H9 (cell line): ENCODE results near the gene APOL6. TPM values are rescaled to one million over a fixed set of nuclear protein-coding genes. Genes with fewer than 3 reads are reported as not detected.

Source experiments
- DNase-seq: peaks from one replicate; pipeline ENCODE4 v3.0.0-alpha.2; 2017
- H2AFZ ChIP-seq: one replicate; pipeline ENCODE4 v1.6.1; 2013; ENCODE audit warnings: mild to moderate bottlenecking, low read length, control low read depth, moderate library complexity
- H2AK5ac ChIP-seq: 2 replicates; pipeline ENCODE4 v1.6.1; 2013; ENCODE audit warnings: low read length, control low read depth, mixed read lengths; ENCODE audit not compliant: insufficient read length
- H2BK120ac ChIP-seq: one replicate; pipeline ENCODE4 v1.6.1; 2013; ENCODE audit warnings: low read depth, mild to moderate bottlenecking, low read length, control low read depth, inconsistent platforms; ENCODE audit not compliant: poor library complexity, severe bottlenecking
- H2BK12ac ChIP-seq: 2 replicates; pipeline ENCODE4 v1.6.1; 2013; ENCODE audit warnings: low read length, control low read depth, mixed read lengths, low read depth; ENCODE audit not compliant: insufficient read length
- H2BK15ac ChIP-seq: 2 replicates; pipeline ENCODE4 v1.6.1; 2013; ENCODE audit warnings: low read depth, low read length, control low read depth
- H2BK20ac ChIP-seq: one replicate; pipeline ENCODE4 v1.6.1; 2013; ENCODE audit warnings: low read depth, mild to moderate bottlenecking, low read length, control low read depth, inconsistent platforms; ENCODE audit not compliant: poor library complexity, severe bottlenecking
- H2BK5ac ChIP-seq: 2 replicates; pipeline ENCODE4 v1.6.1; 2013; ENCODE audit warnings: low read length, control low read depth, mixed read lengths; ENCODE audit not compliant: insufficient read length
- H3K14ac ChIP-seq: 2 replicates; pipeline ENCODE4 v1.6.1; 2013; ENCODE audit warnings: low read length, control low read depth; ENCODE audit not compliant: insufficient read depth
- H3K18ac ChIP-seq: 2 replicates; pipeline ENCODE4 v1.6.1; 2013; ENCODE audit warnings: low read depth, mild to moderate bottlenecking, mixed read lengths, low read length, control low read depth; ENCODE audit not compliant: insufficient read length
- H3K23ac ChIP-seq: 2 replicates; pipeline ENCODE4 v1.6.1; 2013; ENCODE audit warnings: low read length, control low read depth, mixed read lengths, low read depth; ENCODE audit not compliant: insufficient read length
- H3K23me2 ChIP-seq: 2 replicates; pipeline ENCODE4 v1.6.1; 2013; ENCODE audit warnings: low read depth, mild to moderate bottlenecking, mixed read lengths, low read length, control low read depth; ENCODE audit not compliant: insufficient read length, poor library complexity, severe bottlenecking
- H3K27ac ChIP-seq: 2 replicates; pipeline ENCODE4 v1.5.1; 2013; ENCODE audit warnings: low read length, control low read depth, mixed read lengths, low read depth; ENCODE audit not compliant: insufficient read length
- H3K27me3 ChIP-seq: 2 replicates; pipeline ENCODE4 v1.6.1; 2013; ENCODE audit warnings: low read length, control low read depth, inconsistent platforms; ENCODE audit not compliant: insufficient read depth
- H3K4ac ChIP-seq: 2 replicates; pipeline ENCODE4 v1.6.1; 2013; ENCODE audit warnings: low read depth, mild to moderate bottlenecking, control low read depth, inconsistent platforms, low read length, moderate library complexity
- H3K4me1 ChIP-seq: 2 replicates; pipeline ENCODE4 v1.6.1; 2013; ENCODE audit warnings: low read length, control low read depth, inconsistent platforms; ENCODE audit not compliant: insufficient read depth
- H3K4me2 ChIP-seq: 2 replicates; pipeline ENCODE4 v1.6.1; 2013; ENCODE audit warnings: low read length, control low read depth, mixed read lengths; ENCODE audit not compliant: insufficient read length, insufficient read depth
- H3K56ac ChIP-seq: 2 replicates; pipeline ENCODE4 v1.6.1; 2013; ENCODE audit warnings: low read depth, mild to moderate bottlenecking, mixed read lengths, low read length, control low read depth; ENCODE audit not compliant: insufficient read length
- H3K79me1 ChIP-seq: 2 replicates; pipeline ENCODE4 v1.6.1; 2013; ENCODE audit warnings: low read depth, mild to moderate bottlenecking, moderate library complexity, low read length, control low read depth, inconsistent platforms; ENCODE audit not compliant: insufficient read depth, poor library complexity, severe bottlenecking
- H3K79me2 ChIP-seq: 2 replicates; pipeline ENCODE4 v1.6.1; 2013; ENCODE audit warnings: low read length, control low read depth, inconsistent platforms; ENCODE audit not compliant: insufficient read depth
- H3K9ac ChIP-seq: 2 replicates; pipeline ENCODE4 v1.6.1; 2013; ENCODE audit warnings: low read length, control low read depth, mixed read lengths; ENCODE audit not compliant: insufficient read length; ENCODE audit errors: extremely low read depth
- H3K9me3 ChIP-seq: one replicate; pipeline ENCODE4 v1.6.1; 2013; ENCODE audit warnings: low read depth, low read length, inconsistent platforms; ENCODE audit not compliant: control insufficient read depth
- H3T11ph ChIP-seq: one replicate; pipeline ENCODE4 v1.6.1; 2013; ENCODE audit warnings: mild to moderate bottlenecking, low read length, control low read depth, inconsistent platforms
- H4K20me1 ChIP-seq: one replicate; pipeline ENCODE4 v1.6.1; 2013; ENCODE audit not compliant: control insufficient read depth, insufficient read length, insufficient read depth
- H4K5ac ChIP-seq: 2 replicates; pipeline ENCODE4 v1.6.1; 2013; ENCODE audit warnings: low read depth, mild to moderate bottlenecking, mixed read lengths, low read length, control low read depth; ENCODE audit not compliant: insufficient read length
- H4K8ac ChIP-seq: replicated peaks from 2 replicates; pipeline ENCODE4 v1.6.1; 2013; ENCODE audit warnings: low read length, control low read depth, mixed read lengths, low read depth; ENCODE audit not compliant: insufficient read length
- H4K91ac ChIP-seq: 2 replicates; pipeline ENCODE4 v1.6.1; 2013; ENCODE audit warnings: low read depth, mild to moderate bottlenecking, moderate library complexity, mixed read lengths, low read length, control low read depth; ENCODE audit not compliant: insufficient read length
- H3K27ac Mint-ChIP-seq, 3 experiments: 2 replicates in 2 of 3; 3 replicates in 1 of 3; pipeline ENCODE4 v1.8.0; 2020 to 2021; ENCODE audit warnings: mixed read lengths in 3 of 3, mild to moderate bottlenecking in 1 of 3, moderate library complexity in 1 of 3
- H3K27me3 Mint-ChIP-seq: 2 replicates; pipeline ENCODE4 v1.8.0; 2021; ENCODE audit warnings: low read depth, mild to moderate bottlenecking, moderate library complexity, mixed read lengths
- H3K36me3 Mint-ChIP-seq, 3 experiments: 2 replicates in 2 of 3; 3 replicates in 1 of 3; pipeline ENCODE4 v1.8.0; 2020 to 2021; ENCODE audit warnings: low read depth in 3 of 3, mixed read lengths in 3 of 3; ENCODE audit not compliant: insufficient read depth in 1 of 3
- H3K4me1 Mint-ChIP-seq, 2 experiments: 2 replicates each; pipeline ENCODE4 v1.8.0; 2020; ENCODE audit warnings: mixed read lengths in 2 of 2
- H3K4me3 Mint-ChIP-seq, 2 experiments: 2 replicates in 1 of 2; 3 replicates in 1 of 2; pipeline ENCODE4 v1.8.0; 2020 to 2021; ENCODE audit warnings: mild to moderate bottlenecking in 2 of 2, mixed read lengths in 2 of 2, moderate library complexity in 1 of 2
- H3K9me3 Mint-ChIP-seq, 2 experiments: 2 replicates in 1 of 2; 3 replicates in 1 of 2; pipeline ENCODE4 v1.8.0; 2020; ENCODE audit warnings: mild to moderate bottlenecking in 2 of 2, mixed read lengths in 2 of 2, moderate library complexity in 1 of 2
- WGBS: extraction: QIAGEN DNeasy Blood & Tissue Kit; methylation state at CpG from one replicate; pipeline ENCODE4 v1.1.7; 2013; ENCODE audit warnings: missing lambda C conversion rate, low lambda C conversion rate, mixed read lengths; ENCODE audit not compliant: insufficient read length; ENCODE audit errors: extremely low coverage; 5-methylcytosine and 5-hydroxymethylcytosine counted together
- total RNA-seq: library from RNA; stranded (reverse); gene quantifications from 2 replicates; pipeline ENCODE4 v1.2.1, GENCODE V29; 2021
- TF ChIP-seq, protein P1 (sequence below): fragments of 200-600 bp; sonication (generic); conservative IDR thresholded peaks from 3 replicates; pipeline ENCODE4 v1.8.0; 2021; ENCODE audit warnings: antibody characterized with exemption, mild to moderate bottlenecking

The APOL6 gene
- total RNA-seq, 1 experiment from 2014 or later, result 0.07 TPM

DNA sequence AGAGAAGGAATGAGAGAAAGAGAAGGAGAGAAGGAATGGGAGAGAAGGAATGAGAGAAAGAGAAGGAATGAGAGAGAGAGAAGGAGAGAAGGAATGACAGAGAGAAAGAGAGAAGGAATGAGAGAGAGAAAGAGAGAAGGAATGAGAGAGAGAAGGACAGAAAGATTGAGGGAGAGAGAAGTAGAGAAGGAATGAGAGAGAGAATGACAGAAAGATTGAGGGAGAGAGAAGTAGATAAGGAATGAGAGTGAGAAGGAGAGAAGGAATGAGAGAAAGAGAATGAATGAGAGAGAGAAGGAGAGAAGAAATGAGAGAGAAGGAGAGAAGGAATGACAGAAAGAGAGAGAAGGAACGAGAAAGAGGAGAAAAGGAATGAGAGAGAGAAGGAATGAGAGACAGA is 35.3 kb downstream of the APOL6 start:
- Histone ChIP-seq H2BK5ac (no peak overlapping the region), H4K5ac (no peak overlapping the region), H2BK20ac (no peak overlapping the region), H3T11ph (no peak overlapping the region), H3K9ac (no peak overlapping the region), H3K27ac (no peak overlapping the region), H3K56ac (no peak overlapping the region), H2AK5ac (no peak overlapping the region), H3K79me2 (no peaks in the 10 kb centered on the region), H3K27me3 (no peaks in the 10 kb centered on the region), H3K4me1 (no peaks in the 10 kb centered on the region), H4K20me1 (no peaks in the 10 kb centered on the region), H2AFZ (no peak overlapping the region), H4K8ac (no peak overlapping the region), H3K23ac (no peak overlapping the region), H2BK120ac (no peak overlapping the region), H3K79me1 (no peaks in the 10 kb centered on the region), H4K91ac (no peak overlapping the region), H2BK12ac (no peak overlapping the region), H2BK15ac (no peak overlapping the region), H3K4ac (no peak overlapping the region), H3K14ac (no peak overlapping the region), H3K4me2 (no peak overlapping the region), H3K23me2 (no peaks in the 10 kb centered on the region), H3K18ac (no peak overlapping the region), H3K9me3 (no peaks in the 10 kb centered on the region)
- peaks cover 2 to 16% (median 9%) of the 10 kb centered on the region in 3 experiments; a peak in 5 of 7 replicates for H3K36me3 Mint-ChIP-seq
- no peak overlapping the region for H3K4me3 Mint-ChIP-seq
- no peak overlapping the region; a peak in 1 of 7 replicates for H3K27ac Mint-ChIP-seq
- no peaks in the 10 kb centered on the region for H3K4me1 Mint-ChIP-seq
- H3K9me3 Mint-ChIP-seq, result peaks cover 10 to 16% of the 10 kb centered on the region in 2 experiments
- TF ChIP-seq, protein P1, sequence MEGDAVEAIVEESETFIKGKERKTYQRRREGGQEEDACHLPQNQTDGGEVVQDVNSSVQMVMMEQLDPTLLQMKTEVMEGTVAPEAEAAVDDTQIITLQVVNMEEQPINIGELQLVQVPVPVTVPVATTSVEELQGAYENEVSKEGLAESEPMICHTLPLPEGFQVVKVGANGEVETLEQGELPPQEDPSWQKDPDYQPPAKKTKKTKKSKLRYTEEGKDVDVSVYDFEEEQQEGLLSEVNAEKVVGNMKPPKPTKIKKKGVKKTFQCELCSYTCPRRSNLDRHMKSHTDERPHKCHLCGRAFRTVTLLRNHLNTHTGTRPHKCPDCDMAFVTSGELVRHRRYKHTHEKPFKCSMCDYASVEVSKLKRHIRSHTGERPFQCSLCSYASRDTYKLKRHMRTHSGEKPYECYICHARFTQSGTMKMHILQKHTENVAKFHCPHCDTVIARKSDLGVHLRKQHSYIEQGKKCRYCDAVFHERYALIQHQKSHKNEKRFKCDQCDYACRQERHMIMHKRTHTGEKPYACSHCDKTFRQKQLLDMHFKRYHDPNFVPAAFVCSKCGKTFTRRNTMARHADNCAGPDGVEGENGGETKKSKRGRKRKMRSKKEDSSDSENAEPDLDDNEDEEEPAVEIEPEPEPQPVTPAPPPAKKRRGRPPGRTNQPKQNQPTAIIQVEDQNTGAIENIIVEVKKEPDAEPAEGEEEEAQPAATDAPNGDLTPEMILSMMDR, result no peak
- DNase-seq, result no peak
- 100% methylated on average over 1 of the region's 1 CpG for WGBS
- peaks cover 5% of the 10 kb centered on the region; the same call in 1 of the 2 replicates for H3K27me3 Mint-ChIP-seq
